Hematopoietic multipotent progenitor cell treated with erythropoietin and hydrocortisone succinate and interleukin-3 and kit ligand, for 4 days (in vitro differentiated cells): Measurements from ENCODE around the gene MSH4.
"Not testable (repeated sequence)": the region's sequence is repeated elsewhere in the genome, so short reads cannot be mapped to it uniquely, and the experiment has no call there.

Experiments
- DNase-seq: peaks from one replicate; pipeline ENCODE4 v3.0.0-alpha.2; 2015

Gene MSH4

DNA sequence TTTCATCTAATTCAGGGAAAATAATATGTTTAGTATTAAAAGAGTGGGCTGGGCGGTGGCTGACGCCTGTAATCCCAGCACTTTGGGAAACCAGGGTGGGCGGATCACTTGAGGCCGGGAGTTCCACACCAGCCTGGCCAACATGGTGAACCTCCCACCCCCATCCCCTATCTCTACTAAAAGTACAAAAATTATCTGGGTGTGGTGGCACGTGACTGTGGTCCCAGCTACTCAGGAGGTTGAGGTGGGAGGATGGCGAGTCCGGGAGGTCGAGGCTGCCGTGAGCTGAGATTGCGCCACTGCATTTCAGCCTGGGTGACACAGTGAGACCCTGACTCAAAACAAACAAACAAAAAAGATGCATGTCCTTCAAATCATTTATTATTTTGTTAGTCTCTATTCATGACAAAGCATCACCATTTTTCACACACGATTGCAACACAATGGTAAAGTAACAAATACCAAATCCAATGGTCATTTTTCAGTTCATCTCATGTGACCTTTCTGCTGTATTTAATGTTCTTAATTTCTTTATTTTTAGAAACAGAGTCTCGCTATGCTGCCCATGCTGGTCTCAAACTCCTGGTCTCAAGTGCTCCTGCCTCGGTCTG is 1.0 kb downstream of the MSH4 start:
- no peak for DNase-seq

DNA sequence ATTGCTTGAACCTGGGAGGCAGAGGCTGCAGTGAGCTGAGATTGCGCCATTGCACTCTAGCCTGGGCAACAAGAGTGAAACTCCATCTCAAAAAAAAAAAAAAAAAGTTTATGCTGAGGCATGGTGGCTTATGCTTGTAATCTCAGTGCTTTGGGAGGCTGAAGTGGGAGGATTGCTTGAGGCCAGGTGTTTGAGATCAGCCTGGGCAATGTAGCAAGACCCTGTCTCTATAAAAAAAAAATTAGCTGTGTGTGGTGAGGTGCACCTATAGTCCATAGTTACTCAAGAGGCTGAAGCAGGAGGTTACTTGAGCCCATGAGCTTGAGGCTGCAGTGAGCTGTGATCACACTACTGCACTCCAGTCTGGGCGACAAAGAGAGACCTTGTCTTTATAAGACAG is 4.8 kb downstream of the MSH4 start:
- not testable (repeated sequence) for DNase-seq

DNA sequence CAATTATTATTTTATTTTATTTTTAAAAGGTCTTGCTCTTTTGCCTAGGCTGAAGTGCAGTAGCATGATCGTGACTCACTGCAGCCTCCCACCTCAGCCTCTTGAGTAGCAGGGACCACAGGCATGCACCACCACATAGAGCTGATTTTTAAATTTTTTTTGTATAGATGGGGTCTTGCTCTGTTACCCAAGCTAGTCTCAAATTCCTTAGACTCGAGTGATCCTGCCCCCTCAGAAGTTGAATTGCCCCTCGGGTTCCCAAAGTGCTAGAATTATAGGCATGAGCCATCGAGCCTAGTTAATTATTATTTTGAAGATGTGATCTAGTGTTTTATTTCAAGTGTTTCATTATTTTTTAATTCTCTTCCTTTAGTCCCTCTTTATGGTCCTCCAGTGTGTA is 12.2 kb downstream of the MSH4 start:
- DNase-seq: no peak

DNA sequence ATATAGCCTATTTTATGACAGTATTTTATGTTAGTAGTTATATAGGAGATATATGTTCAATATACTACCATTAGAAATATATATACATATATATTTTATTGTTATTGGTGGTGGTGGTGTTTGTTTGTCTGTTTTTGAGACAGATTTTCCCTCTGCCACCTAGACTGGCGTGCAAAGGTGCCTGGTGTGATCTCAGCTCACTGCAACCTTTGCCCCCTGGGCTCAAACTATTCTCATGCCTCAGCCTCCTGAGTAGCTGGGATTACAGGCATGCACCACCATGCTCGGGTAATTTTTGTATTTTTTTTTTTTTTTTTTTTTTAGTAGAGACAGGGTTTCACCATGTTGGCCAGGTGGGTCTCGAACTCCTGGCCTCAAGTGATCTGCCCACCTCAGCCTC is 13.4 kb downstream of the MSH4 start:
- DNase-seq: not testable (repeated sequence)

DNA sequence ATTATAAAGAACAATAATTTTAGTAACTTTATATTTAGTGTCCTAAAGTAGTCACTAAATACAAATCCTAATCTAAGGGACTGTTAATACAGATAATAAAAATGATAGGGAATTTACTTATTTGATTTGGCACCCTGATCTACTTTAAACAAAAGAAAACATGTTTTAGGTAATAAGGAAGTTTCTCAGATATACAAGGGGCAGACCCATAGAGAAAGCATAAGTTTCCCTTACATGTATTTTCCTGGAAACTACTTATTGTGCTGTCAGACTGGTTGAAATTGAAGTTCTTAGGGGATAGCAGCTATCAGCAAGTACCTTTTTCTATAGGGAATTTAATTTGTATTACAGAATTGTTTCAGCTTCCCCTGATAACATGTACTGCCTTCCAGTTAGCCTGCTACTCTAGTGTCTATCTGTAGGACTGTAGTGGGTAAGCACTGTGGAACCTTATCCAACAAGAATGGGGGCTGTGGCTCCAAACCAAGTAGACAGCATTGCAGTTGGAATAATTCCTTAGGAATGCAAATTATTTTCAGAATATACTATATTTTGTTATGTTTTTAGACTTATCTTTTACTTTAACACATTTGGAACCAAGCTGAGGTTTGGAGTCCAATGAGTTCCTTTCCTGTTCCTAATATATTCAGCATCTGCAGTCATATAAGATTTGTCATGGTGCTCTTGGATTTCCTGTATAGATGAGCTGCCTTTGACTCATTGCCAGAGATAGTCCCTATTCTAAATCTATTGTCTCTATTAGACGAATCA is 14.7 kb downstream of the MSH4 start:
- no peak for DNase-seq

DNA sequence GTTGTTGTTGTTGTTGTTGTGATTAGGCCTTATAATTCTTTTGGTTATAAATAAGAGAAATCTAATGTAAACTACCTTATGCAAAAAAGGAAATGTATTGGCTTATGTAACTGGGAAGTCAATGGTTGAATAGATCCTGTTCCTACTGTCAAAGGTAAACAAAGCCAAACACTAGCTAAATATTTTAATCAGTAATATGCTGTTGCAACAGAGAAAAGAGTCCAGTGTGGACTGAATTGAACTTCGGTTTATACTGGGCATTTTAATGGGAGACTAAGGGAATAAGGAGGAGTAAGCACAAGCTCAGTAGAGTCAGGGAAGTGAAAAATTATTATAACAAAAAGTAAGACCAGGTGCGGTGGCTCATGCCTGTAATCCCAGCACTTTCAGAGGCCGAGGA is 15.4 kb downstream of the MSH4 start:
- no peak for DNase-seq

DNA sequence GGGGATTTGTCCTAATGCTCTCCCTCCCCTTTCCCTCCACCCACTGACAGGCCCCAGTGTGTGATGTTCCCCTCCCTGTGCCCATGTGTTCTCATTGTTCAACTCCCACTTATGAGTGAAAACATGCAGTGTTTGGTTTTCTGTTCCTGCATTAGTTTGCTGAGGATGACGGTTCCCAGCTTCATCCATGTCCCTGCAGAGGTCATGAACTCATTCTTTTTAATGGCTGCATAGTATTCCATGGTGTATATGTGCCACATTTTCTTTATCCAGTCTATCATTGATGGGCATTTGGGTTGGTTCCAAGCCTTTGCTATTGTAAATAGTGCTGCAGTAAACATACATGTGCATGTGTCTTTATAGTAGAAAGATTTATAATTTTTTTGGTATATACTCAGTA is 26.9 kb downstream of the MSH4 start:
- DNase-seq: not testable (repeated sequence)

DNA sequence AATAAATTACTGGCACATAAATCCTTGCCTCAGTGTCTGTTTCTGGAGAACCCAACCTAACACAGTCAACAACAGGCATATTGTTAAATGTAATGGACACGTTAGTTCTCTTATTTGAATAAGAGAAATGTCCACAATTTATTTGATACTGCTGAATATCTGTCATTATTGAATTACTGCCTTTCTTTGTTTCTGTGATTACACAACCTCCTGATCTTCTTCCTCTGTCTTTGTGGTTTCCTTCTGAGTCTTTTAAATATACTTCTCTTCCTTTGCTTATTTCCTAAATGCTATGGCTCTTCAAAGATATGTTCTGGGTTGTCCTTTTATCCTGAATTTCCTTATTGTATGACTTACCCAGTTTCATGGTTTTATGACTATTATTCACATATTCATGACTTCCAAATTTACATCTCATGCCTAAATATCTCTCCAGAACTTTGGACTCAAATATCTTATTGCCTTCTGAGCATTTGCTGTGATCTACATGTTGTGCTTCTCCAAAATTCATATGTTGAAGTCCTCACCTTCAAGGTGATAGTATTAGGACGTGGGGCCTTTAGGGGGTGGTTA is 39.9 kb downstream of the MSH4 start:
- DNase-seq: peak; percentile 41

DNA sequence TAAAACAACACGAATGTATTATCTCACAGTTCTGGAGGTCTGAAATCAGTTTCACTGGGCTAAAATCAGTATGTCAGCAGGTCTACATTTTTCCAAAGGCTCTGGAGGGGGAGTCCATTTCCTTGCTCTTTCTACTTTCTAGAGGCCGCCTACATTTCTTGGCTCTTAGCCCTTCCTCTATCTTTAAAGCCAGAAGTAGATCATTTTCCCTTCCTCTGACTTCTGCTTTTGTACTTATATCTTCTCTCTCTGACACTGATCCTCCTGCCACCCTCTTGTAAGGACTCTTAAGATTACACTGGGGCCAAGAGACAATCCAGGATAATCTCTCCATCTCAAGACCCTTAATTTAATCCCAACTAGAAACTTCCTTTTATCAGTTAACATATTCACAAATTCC is 41.4 kb downstream of the MSH4 start:
- peak; percentile 63 for DNase-seq

DNA sequence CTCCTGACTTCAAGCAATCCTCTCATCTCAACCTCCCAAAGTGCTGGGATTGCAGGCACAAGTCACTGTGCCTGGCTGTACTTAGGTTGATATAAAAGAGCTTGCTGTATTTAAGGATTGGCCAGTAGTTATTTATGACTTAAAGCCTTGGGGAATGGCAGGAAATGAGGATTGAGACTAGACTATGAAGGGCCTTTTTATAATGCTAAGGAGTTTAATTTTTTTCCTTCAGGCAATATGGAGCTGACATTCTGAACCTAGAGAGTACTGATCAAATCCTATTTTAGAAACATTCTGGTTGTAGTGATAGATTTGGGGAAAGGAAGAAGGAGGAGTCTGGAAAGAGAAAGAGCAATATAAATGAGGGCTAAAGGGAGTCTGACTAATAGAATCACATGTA is 44.7 kb downstream of the MSH4 start:
- DNase-seq: no peak

DNA sequence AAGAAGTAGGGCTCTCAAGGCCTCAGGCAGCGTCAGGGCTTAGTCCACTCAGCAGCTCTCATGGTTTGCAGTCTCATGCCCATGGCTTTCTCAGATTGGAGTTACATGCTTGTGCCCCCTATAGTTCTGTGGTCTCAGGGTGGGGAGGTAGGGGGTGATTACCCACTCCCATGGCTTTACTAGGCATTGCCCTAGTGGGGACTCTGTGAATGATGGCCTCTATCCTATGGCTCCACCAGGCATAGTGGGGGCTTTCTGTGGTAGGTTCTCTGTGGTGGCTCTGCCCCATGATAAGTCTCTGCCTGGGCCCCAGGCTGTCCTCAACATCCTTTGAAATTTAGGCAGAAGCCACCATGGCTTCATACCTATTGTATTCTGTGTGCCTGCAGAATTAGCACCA is 48.9 kb downstream of the MSH4 start:
- DNase-seq: no peak

DNA sequence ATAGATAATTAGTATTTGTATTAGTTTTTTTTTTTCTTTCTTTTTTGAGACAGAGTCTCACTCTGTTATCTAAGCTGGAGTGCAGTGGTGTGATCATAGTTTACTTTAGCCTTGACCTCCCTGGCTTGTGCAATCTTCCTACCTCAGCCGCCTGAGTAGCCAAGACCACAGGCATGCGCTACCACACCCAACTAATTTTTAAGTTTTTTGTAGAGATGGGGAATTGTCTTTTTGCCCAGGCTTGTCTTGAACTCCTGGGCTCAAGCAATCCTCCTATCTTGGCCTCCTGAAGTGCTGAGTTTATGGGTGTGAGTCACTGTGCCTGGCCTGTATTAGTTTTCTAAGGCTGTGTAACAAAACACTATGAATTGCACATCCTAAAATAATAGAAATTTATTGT is 58.3 kb downstream of the MSH4 start:
- peak; percentile 34 for DNase-seq

DNA sequence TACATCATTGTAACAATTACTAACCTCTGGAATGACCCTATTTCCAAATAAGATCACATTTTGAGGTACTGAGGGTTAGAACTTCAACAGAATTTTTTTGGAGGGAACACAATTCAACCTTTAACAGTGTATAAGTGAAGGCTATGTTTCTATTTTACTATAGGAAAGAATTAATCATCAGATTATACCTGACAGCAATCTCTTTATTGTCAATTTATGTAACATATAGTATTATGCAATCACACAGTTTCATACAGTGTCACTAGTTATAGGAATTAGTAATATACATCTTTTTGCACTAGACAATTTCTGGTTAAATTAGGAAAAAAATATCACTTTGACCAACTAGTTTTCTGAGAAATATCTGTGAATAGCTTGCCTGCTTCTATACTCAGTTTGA is 59.1 kb downstream of the MSH4 start:
- no peak for DNase-seq

DNA sequence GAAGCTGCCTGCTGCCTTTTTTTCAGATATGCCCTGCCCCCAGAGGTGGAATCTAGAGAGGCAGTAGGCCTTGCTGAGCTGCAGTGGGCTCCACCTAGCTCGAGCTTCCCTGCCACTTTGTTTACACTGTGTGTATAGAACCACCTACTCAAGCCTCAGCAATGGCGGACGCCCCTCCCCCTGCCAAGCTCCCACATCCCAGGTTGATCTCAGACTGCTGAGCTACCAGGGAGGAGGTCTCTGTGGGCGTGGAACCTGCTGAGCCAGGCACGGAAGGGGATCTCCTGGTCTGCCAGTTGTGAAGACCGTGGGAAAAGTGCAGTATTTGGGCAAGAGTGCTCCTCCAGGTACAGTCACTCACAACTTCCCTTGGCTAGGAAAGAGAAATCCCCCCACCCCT is 65.1 kb downstream of the MSH4 start:
- no peak for DNase-seq

DNA sequence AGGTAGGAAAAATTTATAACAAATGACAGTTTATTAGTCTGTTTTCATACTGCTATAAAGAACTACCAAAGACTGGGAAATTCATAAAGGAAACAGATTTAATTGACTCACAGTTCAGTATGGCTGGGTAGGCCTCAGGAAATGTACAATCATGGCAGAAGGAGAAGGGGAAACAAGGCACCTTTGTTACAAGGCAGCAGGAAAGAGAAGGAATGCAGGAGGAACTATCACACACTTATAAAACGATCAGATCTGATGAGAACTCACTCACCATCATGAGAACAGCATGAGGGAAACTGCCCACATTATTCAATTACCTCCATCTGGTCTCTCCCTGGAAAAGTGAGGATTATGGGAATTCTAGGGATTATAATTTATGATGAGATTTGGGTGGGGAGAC is 74.3 kb downstream of the MSH4 start:
- no peak for DNase-seq

DNA sequence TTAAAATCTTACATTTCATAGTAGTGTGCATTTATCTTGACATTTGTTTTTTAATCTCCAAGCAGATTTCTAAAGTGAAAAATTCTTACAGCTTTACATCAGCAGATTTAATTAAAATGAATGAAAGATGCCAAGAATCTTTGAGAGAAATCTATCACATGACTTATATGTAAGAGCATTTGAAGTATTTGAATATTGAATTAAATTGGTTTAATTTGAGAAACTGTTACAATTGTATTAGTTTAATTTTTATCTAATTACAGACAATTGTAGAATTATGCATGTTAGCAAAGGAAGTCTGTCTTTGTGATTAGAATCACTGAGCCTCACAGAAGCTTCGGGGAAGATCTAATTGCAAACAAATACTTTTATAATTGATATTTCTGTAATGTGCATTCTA is 83.3 kb downstream of the MSH4 start:
- DNase-seq: no peak

DNA sequence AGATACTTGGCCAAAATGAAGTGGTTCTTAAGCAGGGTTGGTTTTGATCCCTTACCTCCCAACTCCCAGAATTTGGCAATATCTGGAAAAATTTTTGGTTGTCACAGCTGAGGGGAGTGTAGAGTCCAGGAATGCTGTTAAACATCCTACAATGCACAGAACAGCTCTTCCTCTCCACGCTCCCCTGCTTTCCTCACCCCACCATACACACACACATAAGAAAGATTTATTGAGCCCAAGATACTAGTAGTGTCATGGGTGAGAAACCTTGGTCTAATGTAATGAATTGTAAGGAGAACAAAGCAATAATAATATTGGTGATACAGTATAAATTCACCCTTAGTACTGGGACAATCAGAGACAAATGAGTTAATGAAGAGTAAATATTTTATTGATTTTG is 87.8 kb downstream of the MSH4 start:
- no peak for DNase-seq

DNA sequence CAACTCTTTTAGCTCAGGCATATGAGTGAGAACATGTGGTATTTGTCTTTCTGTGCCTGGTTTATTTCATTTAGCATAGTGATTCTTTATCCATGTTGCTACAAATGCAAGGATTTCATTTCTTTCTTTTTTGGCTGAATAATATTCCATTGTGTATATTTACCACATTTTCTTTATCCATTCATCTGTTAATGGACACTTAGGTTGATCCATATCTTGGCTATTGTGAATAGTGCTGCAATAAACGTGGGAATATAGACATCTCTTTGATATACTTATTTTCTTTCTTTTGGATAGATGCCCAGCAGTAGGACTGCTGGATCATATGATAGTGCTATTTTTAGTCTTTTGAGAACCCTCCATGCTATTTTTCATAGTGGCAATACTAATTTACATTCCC is 104.7 kb downstream of the MSH4 start:
- DNase-seq: no peak

DNA sequence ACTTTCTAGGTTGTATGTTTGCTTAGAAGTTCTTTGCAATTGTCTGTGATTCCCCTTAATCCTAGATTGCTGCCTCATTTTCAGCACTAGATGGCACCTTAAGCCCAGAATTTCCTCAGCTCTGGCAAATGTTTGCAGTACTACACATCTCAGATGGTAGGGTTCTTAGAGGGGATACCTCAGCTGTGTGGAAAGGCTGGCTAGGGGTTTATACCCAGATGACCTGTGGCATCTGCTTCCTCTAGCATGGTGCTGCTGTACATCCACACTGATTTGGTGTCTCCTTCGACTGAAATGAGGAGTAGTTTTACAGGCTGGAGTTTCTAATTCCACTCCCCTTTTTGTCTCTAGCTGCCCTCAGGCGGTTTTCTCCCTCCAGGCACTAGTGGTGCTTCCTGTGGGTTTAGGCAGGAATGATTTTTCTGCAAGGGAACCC is 112.1 kb downstream of the MSH4 start:
- DNase-seq: peak; percentile 69

DNA sequence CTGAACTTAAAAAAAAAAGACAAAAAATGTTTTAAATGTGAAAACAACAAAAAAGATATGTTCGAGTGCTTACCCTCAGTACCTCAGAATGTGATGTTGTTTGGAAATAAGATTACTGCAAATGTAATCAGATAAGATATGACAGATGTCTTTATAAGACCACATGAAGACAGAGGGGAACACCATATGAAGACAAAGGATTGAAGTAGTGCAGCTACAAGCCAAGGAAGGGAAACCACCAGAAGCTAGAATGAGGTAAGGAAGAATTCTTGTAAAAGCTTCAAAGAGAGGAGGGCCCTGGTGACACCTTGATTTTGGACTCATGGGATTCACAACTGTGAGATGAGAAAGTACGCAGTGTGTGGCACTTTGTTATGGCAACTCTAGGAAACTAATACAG is 120.2 kb downstream of the MSH4 start:
- no peak for DNase-seq

DNA sequence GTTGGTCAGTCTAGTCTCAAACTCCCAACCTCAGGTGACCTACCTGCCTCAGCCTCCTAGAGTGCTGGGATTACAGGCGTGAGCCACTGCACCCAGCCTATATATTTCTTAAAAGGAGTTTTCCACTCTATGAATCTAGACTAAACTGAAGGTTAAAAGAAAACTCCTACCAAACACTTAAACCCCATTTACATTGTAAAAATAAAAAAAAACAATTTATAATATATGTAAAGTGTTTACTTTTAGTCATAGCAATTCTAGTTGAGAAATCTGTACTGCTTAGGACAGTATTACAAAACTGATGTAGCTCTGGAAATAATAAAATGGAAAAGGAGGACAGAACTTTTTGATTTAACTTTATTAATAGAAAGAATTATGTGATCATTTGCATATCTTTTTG is 126.0 kb downstream of the MSH4 start:
- DNase-seq: no peak

DNA sequence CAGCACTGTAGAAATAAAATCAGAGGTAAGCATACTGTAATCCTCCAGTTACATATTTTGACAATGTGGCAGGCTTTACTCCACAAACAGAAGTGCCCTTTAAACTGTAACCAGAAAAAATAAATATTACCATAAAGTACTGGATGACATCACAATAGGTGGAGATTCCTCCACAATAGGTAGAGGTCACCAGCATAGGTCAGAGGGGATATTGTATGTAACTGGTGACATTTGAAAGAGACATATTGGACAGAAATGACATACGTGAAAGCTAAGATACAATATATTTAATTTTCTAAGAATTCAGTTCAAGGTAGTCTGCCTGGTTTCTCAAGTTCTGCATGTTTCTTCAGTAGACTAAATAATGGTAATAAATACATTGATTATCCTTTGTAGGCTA is 135.6 kb downstream of the MSH4 start, which contains the start of gene ASB17:
Gene ASB17 (minus strand): TSS at position 101 of the 400 bp plus-strand sequence. CDS start 113 bp downstream, outside the sequence.
- DNase-seq: no peak

DNA sequence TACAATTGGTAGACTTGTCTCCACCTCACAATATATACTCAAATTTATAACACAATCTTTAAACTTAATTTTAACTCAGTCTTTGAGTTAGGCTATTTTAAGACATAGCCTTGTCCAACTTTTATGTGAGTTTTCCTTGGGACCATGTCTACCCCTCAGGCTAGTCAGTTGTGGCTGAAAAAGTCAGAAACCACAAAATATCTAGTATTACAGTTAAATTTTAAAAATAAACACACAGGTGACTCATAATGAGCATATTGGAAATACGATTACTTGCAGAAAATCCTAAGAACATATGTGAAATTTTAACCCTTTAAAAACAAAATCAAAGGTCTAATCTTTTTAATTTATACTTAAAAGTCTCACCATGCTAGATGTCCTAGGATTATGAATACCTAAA is 140.4 kb downstream of the MSH4 start:
- no peak for DNase-seq

DNA sequence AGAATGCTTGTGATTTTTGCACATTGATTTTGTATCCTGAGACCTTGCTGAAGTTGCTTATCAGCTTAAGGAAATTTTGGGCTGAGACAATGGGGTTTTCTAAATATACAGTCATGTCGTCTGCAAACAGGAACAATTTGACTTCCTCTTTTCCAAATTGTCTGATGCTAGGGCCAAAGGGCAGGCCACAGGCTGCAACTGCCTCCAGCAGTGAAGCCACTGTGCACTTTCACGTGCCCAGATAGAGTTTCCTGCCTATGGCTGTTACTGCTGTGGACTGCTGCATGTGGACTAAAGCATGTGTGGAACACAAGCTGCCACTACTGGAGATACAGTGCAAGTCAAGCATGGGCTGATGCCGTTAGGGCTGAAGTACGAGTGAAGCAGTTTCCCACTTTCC is 146.4 kb downstream of the MSH4 start:
- DNase-seq: peak; percentile 77
